ENCODE results near the gene PLEK. TPM values are rescaled to one million over a fixed set of nuclear protein-coding genes. Genes with fewer than 3 reads are reported as not detected.

The PLEK gene
- polyA plus RNA-seq, 1 of the 3 experiments (the other 2 are of a cell fraction) = 0.02 TPM

- no peak for TF ChIP-seq TAF1 (IDR thresholded peaks at IDR 0.05; ENCODE audit: borderline replicate concordance, low read depth, low read length)
- no peak for TF ChIP-seq RAD21 (IDR thresholded peaks at IDR 0.05; ENCODE audit: low read length)
- WGBS (ENCODE audit: low lambda C conversion rate) = 72% methylated on average over 6 of the region's 6 CpGs
- CTCF ChIA-PET = no interaction called here
- Histone ChIP-seq H3K36me3 (replicated peaks in 1 of 2; ENCODE audit: control insufficient read depth in 1 of 2, insufficient read depth in 2 of 2, low read length in 1 of 2) (no peaks in the 10 kb centered on the region), H3K27me3 (ENCODE audit: insufficient read depth) (no peaks in the 10 kb centered on the region), H3K9me2 (no peaks in the 10 kb centered on the region), H2AFZ (ENCODE audit: low read depth) (no peak overlapping the region; the same call in 1 of the 2 replicates), H3K79me2 (ENCODE audit: insufficient read depth) (no peaks in the 10 kb centered on the region), H4K20me1 (ENCODE audit: insufficient read depth) (no peaks in the 10 kb centered on the region), H3K9me3 (no peaks in the 10 kb centered on the region), H3K9ac (no peak overlapping the region; the same call in 1 of the 2 replicates), H3K27ac (ENCODE audit: low read depth in 2 of 2, low read length in 1 of 2) (peak overlapping the region in 1 of 2 experiments; percentile 20; a peak in 2 of 4 replicates), H3K4me1 (ENCODE audit: control insufficient read depth in 1 of 2, insufficient read depth in 2 of 2, low read depth in 1 of 2, low read length in 1 of 2) (no peaks in the 10 kb centered on the region), H3K4me3 (ENCODE audit: low read depth in 2 of 2, low read length in 1 of 2) (no peak overlapping the region), H3K4me2 (peak overlapping the region; percentile 52; the same call in 1 of the 2 replicates), H3F3A (replicated peaks; ENCODE audit: insufficient read depth) (no peaks in the 10 kb centered on the region)
- DNase-seq = no peak
- POLR2A ChIA-PET = no interaction called here
Measured at GRCh38 chr2:68368654-68369336, 3.7 kb downstream of the PLEK start.

DNA sequence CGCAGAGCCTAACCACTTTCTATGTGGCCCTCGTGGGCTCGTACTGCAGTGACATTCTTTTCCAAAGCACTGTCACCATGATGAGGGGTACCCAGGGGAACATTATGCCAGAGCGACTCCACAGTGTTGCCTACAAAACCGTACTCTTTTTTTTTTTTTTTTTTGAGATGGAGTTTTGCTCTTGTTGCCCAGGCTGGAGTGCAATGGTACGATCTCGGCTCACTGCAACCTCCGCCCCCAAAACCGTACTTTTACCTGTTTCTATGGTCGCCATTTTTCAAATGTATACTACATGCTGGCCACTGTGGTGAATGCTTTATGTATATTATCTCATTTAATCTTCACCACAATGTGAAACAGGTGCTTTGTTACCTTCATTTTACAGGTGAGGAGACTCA lies 4.3 kb downstream of the PLEK start:
- Histone ChIP-seq H3F3A (replicated peaks; ENCODE audit: insufficient read depth) (no peaks in the 10 kb centered on the region), H3K4me3 (ENCODE audit: low read depth in 2 of 2, low read length in 1 of 2) (no peak overlapping the region), H3K27ac (ENCODE audit: low read depth in 2 of 2, low read length in 1 of 2) (no peak overlapping the region), H2AFZ (ENCODE audit: low read depth) (no peak overlapping the region), H3K79me2 (ENCODE audit: insufficient read depth) (no peaks in the 10 kb centered on the region), H3K9ac (no peak overlapping the region), H3K27me3 (ENCODE audit: insufficient read depth) (no peaks in the 10 kb centered on the region), H3K9me3 (no peaks in the 10 kb centered on the region), H3K4me1 (ENCODE audit: control insufficient read depth in 1 of 2, insufficient read depth in 2 of 2, low read depth in 1 of 2, low read length in 1 of 2) (no peaks in the 10 kb centered on the region), H4K20me1 (ENCODE audit: insufficient read depth) (no peaks in the 10 kb centered on the region), H3K4me2 (no peak overlapping the region), H3K36me3 (replicated peaks in 1 of 2; ENCODE audit: control insufficient read depth in 1 of 2, insufficient read depth in 2 of 2, low read length in 1 of 2) (no peaks in the 10 kb centered on the region), H3K9me2 (no peaks in the 10 kb centered on the region)
- ChIA-PET CTCF (no interaction called here), POLR2A (no interaction called here)
- WGBS (ENCODE audit: low lambda C conversion rate) = 74% methylated on average over 10 of the region's 10 CpGs
- TF ChIP-seq, protein P1, sequence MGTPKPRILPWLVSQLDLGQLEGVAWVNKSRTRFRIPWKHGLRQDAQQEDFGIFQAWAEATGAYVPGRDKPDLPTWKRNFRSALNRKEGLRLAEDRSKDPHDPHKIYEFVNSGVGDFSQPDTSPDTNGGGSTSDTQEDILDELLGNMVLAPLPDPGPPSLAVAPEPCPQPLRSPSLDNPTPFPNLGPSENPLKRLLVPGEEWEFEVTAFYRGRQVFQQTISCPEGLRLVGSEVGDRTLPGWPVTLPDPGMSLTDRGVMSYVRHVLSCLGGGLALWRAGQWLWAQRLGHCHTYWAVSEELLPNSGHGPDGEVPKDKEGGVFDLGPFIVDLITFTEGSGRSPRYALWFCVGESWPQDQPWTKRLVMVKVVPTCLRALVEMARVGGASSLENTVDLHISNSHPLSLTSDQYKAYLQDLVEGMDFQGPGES (IDR thresholded peaks at IDR 0.05; ENCODE audit: low read depth, low read length) = no peak
- TF ChIP-seq ELF1 (IDR thresholded peaks at IDR 0.05) = no peak
- TF ChIP-seq, protein P2, sequence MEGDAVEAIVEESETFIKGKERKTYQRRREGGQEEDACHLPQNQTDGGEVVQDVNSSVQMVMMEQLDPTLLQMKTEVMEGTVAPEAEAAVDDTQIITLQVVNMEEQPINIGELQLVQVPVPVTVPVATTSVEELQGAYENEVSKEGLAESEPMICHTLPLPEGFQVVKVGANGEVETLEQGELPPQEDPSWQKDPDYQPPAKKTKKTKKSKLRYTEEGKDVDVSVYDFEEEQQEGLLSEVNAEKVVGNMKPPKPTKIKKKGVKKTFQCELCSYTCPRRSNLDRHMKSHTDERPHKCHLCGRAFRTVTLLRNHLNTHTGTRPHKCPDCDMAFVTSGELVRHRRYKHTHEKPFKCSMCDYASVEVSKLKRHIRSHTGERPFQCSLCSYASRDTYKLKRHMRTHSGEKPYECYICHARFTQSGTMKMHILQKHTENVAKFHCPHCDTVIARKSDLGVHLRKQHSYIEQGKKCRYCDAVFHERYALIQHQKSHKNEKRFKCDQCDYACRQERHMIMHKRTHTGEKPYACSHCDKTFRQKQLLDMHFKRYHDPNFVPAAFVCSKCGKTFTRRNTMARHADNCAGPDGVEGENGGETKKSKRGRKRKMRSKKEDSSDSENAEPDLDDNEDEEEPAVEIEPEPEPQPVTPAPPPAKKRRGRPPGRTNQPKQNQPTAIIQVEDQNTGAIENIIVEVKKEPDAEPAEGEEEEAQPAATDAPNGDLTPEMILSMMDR (IDR thresholded peaks at IDR 0.05) = no peak
- DNase-seq = no peak

- Histone ChIP-seq H3K4me1 (ENCODE audit: control insufficient read depth in 1 of 2, insufficient read depth in 2 of 2, low read depth in 1 of 2, low read length in 1 of 2) (no peaks in the 10 kb centered on the region), H3F3A (replicated peaks; ENCODE audit: insufficient read depth) (no peaks in the 10 kb centered on the region), H3K36me3 (replicated peaks in 1 of 2; ENCODE audit: control insufficient read depth in 1 of 2, insufficient read depth in 2 of 2, low read length in 1 of 2) (no peaks in the 10 kb centered on the region), H3K9ac (no peak overlapping the region), H3K27ac (ENCODE audit: low read depth in 2 of 2, low read length in 1 of 2) (no peak overlapping the region), H3K79me2 (ENCODE audit: insufficient read depth) (no peaks in the 10 kb centered on the region), H3K27me3 (ENCODE audit: insufficient read depth) (no peaks in the 10 kb centered on the region), H3K4me2 (no peak overlapping the region), H3K9me3 (no peaks in the 10 kb centered on the region), H3K9me2 (no peaks in the 10 kb centered on the region), H4K20me1 (ENCODE audit: insufficient read depth) (no peaks in the 10 kb centered on the region), H3K4me3 (ENCODE audit: low read depth in 2 of 2, low read length in 1 of 2) (no peak overlapping the region), H2AFZ (ENCODE audit: low read depth) (no peak overlapping the region)
- ChIA-PET CTCF (interaction anchor here (0.9 to 1.6 kb wide), 2 partner anchors 13 to 69 kb away, joined by 3 to 5 read pairs; no protein-coding TSS in a partner anchor), POLR2A (no interaction called here)
- 48% methylated on average over 1 of the region's 1 CpG for WGBS (ENCODE audit: low lambda C conversion rate)
- no peak for DNase-seq
- no peak for TF ChIP-seq CHD2 (IDR thresholded peaks at IDR 0.05; ENCODE audit: low read length, partially characterized antibody)
- no peak for TF ChIP-seq SIN3A (IDR thresholded peaks at IDR 0.05; ENCODE audit: borderline replicate concordance, low read depth, low read length)
- no peak for TF ChIP-seq MXI1 (IDR thresholded peaks at IDR 0.05; ENCODE audit: low read depth, low read length)
- TF ChIP-seq ELF1 (IDR thresholded peaks at IDR 0.05) = no peak
- TF ChIP-seq RXRA (IDR thresholded peaks at IDR 0.05; ENCODE audit: borderline replicate concordance, low read depth) = no peak
- no peak for TF ChIP-seq FOXJ3 (CRISPR knock-in tag; IDR thresholded peaks at IDR 0.05)
- TF ChIP-seq GATA2 (CRISPR knock-in tag; IDR thresholded peaks at IDR 0.05) = no peak
- TF ChIP-seq TCF12 (IDR thresholded peaks at IDR 0.05) = no peak
- no peak for TF ChIP-seq EP300 (IDR thresholded peaks at IDR 0.05; ENCODE audit: borderline replicate concordance in 1 of 2, low read depth in 1 of 2, low read length in 1 of 2)
- no peak for TF ChIP-seq FOSL2 (IDR thresholded peaks at IDR 0.05; ENCODE audit: borderline replicate concordance, low read depth)
- TF ChIP-seq, protein P3, sequence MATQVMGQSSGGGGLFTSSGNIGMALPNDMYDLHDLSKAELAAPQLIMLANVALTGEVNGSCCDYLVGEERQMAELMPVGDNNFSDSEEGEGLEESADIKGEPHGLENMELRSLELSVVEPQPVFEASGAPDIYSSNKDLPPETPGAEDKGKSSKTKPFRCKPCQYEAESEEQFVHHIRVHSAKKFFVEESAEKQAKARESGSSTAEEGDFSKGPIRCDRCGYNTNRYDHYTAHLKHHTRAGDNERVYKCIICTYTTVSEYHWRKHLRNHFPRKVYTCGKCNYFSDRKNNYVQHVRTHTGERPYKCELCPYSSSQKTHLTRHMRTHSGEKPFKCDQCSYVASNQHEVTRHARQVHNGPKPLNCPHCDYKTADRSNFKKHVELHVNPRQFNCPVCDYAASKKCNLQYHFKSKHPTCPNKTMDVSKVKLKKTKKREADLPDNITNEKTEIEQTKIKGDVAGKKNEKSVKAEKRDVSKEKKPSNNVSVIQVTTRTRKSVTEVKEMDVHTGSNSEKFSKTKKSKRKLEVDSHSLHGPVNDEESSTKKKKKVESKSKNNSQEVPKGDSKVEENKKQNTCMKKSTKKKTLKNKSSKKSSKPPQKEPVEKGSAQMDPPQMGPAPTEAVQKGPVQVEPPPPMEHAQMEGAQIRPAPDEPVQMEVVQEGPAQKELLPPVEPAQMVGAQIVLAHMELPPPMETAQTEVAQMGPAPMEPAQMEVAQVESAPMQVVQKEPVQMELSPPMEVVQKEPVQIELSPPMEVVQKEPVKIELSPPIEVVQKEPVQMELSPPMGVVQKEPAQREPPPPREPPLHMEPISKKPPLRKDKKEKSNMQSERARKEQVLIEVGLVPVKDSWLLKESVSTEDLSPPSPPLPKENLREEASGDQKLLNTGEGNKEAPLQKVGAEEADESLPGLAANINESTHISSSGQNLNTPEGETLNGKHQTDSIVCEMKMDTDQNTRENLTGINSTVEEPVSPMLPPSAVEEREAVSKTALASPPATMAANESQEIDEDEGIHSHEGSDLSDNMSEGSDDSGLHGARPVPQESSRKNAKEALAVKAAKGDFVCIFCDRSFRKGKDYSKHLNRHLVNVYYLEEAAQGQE (IDR thresholded peaks at IDR 0.05; ENCODE audit: low read depth, low read length) = no peak
- no peak for TF ChIP-seq GABPA (IDR thresholded peaks at IDR 0.05; ENCODE audit: low read depth)
Measured at GRCh38 chr2:68371138-68371537, 6.1 kb downstream of the PLEK start.

All from SK-N-SH (cell line).